Liver (tissue), 9 donors: ENCODE results near the gene BRWD1. TPM values are rescaled to one million over a fixed set of nuclear protein-coding genes. Genes with fewer than 3 reads are reported as not detected.

Experiments
- DNase-seq: peaks from one replicate; pipeline ENCODE4 v3.0.0-alpha.2; 2017; ENCODE audit warnings: low spot score
- H3K27ac ChIP-seq, 2 donors: one replicate each; pipeline ENCODE4 v1.7.0; 2013; ENCODE audit warnings: inconsistent platforms in 2 of 2, low read length in 2 of 2, control low read depth in 1 of 2, low read depth in 1 of 2, mild to moderate bottlenecking in 1 of 2
- H3K27me3 ChIP-seq, 4 donors: one replicate each; pipeline versions ENCODE4 v1.6.1 to v1.7.0; 2013; ENCODE audit warnings: low read length in 3 of 4, inconsistent platforms in 1 of 4, mild to moderate bottlenecking in 1 of 4, moderate library complexity in 1 of 4; ENCODE audit not compliant: control insufficient read depth in 4 of 4, insufficient read depth in 4 of 4
- H3K36me3 ChIP-seq, 4 donors: one replicate each; pipeline versions ENCODE4 v1.6.1 to v1.7.0; 2013; ENCODE audit warnings: low read length in 3 of 4, mild to moderate bottlenecking in 3 of 4, low read depth in 1 of 4, moderate library complexity in 1 of 4; ENCODE audit not compliant: control insufficient read depth in 4 of 4, insufficient read depth in 3 of 4
- H3K4me1 ChIP-seq, 4 donors: one replicate each; pipeline versions ENCODE4 v1.6.1 to v1.7.0; 2013; ENCODE audit warnings: low read length in 3 of 4, mild to moderate bottlenecking in 3 of 4, moderate library complexity in 1 of 4; ENCODE audit not compliant: control insufficient read depth in 4 of 4, insufficient read depth in 4 of 4
- H3K4me3 ChIP-seq, 3 donors: one replicate each; pipeline versions ENCODE4 v1.6.1 to v1.7.0; 2013; ENCODE audit warnings: low read length in 3 of 3, control low read depth in 1 of 3, low read depth in 1 of 3, mild to moderate bottlenecking in 1 of 3
- H3K9ac ChIP-seq, 2 donors: one replicate each; pipeline ENCODE4 v1.7.0; 2013; ENCODE audit warnings: low read length in 2 of 2, mild to moderate bottlenecking in 2 of 2, moderate library complexity in 2 of 2, control low read depth in 1 of 2, low read depth in 1 of 2
- H3K9me3 ChIP-seq, 4 donors: one replicate each; pipeline versions ENCODE4 v1.6.1 to v1.7.0; 2013; ENCODE audit warnings: low read length in 3 of 4; ENCODE audit not compliant: control insufficient read depth in 4 of 4
- EGR1 ChIP-seq, 2 donors: IDR thresholded peaks; 2 replicates each; pipeline ENCODE4 v1.6.1; 2016 to 2018; ENCODE audit warnings: antibody characterized with exemption in 2 of 2, low read depth in 2 of 2
- FOXA1 ChIP-seq: IDR thresholded peaks from 2 replicates; pipeline ENCODE4 v1.6.1; 2016; ENCODE audit warnings: antibody characterized with exemption
- FOXA2 ChIP-seq: IDR thresholded peaks from 2 replicates; pipeline ENCODE4 v1.6.1; 2016; ENCODE audit warnings: antibody characterized with exemption
- GABPA ChIP-seq, 2 donors: IDR thresholded peaks in 1 of 2; conservative IDR thresholded peaks in 1 of 2; 2 replicates each; pipeline ENCODE4 v1.6.1; 2016; ENCODE audit warnings: antibody characterized with exemption in 2 of 2, mild to moderate bottlenecking in 1 of 2, moderate library complexity in 1 of 2
- HNF4A ChIP-seq, 2 donors: conservative IDR thresholded peaks; 2 replicates each; pipeline ENCODE4 v1.6.1; 2016; ENCODE audit warnings: antibody characterized with exemption in 2 of 2, mild to moderate bottlenecking in 2 of 2
- HNF4G ChIP-seq: IDR thresholded peaks from 2 replicates; pipeline ENCODE4 v1.6.1; 2016; ENCODE audit warnings: antibody characterized with exemption
- JUND ChIP-seq, 2 donors: IDR thresholded peaks; 2 replicates each; pipeline ENCODE4 v1.6.1; 2016; ENCODE audit warnings: antibody characterized with exemption in 2 of 2
- NR2F2 ChIP-seq: IDR thresholded peaks from 2 replicates; pipeline ENCODE4 v1.6.1; 2016; ENCODE audit warnings: antibody characterized with exemption
- RAD21 ChIP-seq, 2 donors: IDR thresholded peaks; 2 replicates each; pipeline ENCODE4 v1.6.1; 2016; ENCODE audit warnings: antibody characterized with exemption in 2 of 2, mild to moderate bottlenecking in 2 of 2
- RXRA ChIP-seq, 2 donors: IDR thresholded peaks; 2 replicates each; pipeline ENCODE4 v1.6.1; 2017 to 2018; ENCODE audit warnings: antibody characterized with exemption in 2 of 2, mild to moderate bottlenecking in 1 of 2
- SP1 ChIP-seq: IDR thresholded peaks from 2 replicates; pipeline ENCODE4 v1.6.1; 2018; ENCODE audit warnings: antibody characterized with exemption, mild to moderate bottlenecking
- TAF1 ChIP-seq: conservative IDR thresholded peaks from 2 replicates; pipeline ENCODE4 v1.6.1; 2016; ENCODE audit warnings: antibody characterized with exemption, mild to moderate bottlenecking
- WGBS: extraction: QIAGEN DNeasy Blood & Tissue Kit; methylation state at CpG from one replicate; pipeline ENCODE4 v1.1.7; 2013; 5-methylcytosine and 5-hydroxymethylcytosine counted together
- polyA plus RNA-seq, 2 donors: library from polyadenylated mRNA; stranded (reverse) in 1 of 2; unstranded in 1 of 2; fragments of 200-250 nt in 1 of 2; fragments of >200 nt in 1 of 2; fragmentation: Nextera tagmentation in 1 of 2; extraction: Ambion mirVana in 1 of 2; gene quantifications; one replicate each; pipeline versions ENCODE4 v1.2.1 to v1.2.3, GENCODE V29; 2013 to 2015
- total RNA-seq, 2 donors: library from RNA; depleted of rRNA; stranded (reverse); fragments of >200 nt; gene quantifications; one replicate each; pipeline ENCODE4 v1.2.3, GENCODE V29; 2014
- TF ChIP-seq, protein P1 (sequence below): IDR thresholded peaks from 2 replicates; pipeline ENCODE4 v1.6.1; 2016; ENCODE audit warnings: antibody characterized with exemption
- TF ChIP-seq, protein P2 (sequence below): IDR thresholded peaks from 2 replicates; pipeline ENCODE4 v1.6.1; 2016; ENCODE audit warnings: antibody characterized with exemption, mild to moderate bottlenecking
- TF ChIP-seq, protein P3 (sequence below): IDR thresholded peaks from 2 replicates; pipeline ENCODE4 v1.6.1; 2016; ENCODE audit warnings: antibody characterized with exemption
- TF ChIP-seq, protein P4 (sequence below): fragments of 150-350 bp; IDR thresholded peaks from 2 replicates; pipeline ENCODE4 v1.5.1; 2017; ENCODE audit warnings: improper control_type of control experiment, low read depth, low read length; ENCODE audit not compliant: missing input control
- TF ChIP-seq, protein P5 (sequence below): IDR thresholded peaks from 2 replicates; pipeline ENCODE4 v1.6.1; 2016; ENCODE audit warnings: antibody characterized with exemption
- donor health status: healthy.
- donor health status: healthy.
- donor health status: healthy.
- donor health status: healthy.
- donor health status: healthy.

Gene BRWD1
- total and polyA plus RNA-seq, 4 donors, result 5.2 to 56.6 (median 20.9) TPM

DNA sequence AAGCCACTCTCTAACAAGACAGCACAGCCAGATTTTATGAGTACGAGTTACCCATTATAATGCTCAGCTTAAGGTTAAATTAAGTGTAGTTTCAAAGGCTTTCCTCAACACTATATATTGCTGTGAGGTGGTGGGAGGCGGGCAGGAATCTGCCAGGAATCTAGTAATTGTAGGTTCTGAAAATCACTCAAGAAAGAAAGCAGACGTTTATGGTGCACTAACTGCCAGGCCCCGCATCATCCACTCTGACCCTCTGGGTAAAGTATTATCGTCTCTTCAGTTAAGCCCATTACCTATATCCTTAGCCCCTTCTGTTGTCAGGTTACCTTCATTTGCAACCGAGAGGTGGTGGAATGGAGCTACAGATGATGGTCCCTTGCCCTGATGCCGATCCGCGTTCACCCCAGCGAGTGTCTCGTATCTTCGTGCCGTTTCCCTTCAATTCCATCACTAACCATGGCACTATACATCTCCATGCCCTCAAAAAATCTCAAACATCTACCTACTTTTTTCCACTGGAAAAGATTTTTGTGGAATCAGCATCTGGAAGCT, 23.1 kb upstream of the BRWD1 start (continued):
- no peak for TF ChIP-seq RXRA (IDR thresholded peaks at IDR 0.05)
- TF ChIP-seq JUND (IDR thresholded peaks at IDR 0.05), result no peak
- no peak for TF ChIP-seq EGR1 (IDR thresholded peaks at IDR 0.05; ENCODE audit: low read depth in 2 of 2)
- no peak for TF ChIP-seq HNF4A (conservative IDR thresholded peaks at IDR 0.05)
- TF ChIP-seq NR2F2, result no peak
- TF ChIP-seq RAD21 (IDR thresholded peaks at IDR 0.05), result no peak

DNA sequence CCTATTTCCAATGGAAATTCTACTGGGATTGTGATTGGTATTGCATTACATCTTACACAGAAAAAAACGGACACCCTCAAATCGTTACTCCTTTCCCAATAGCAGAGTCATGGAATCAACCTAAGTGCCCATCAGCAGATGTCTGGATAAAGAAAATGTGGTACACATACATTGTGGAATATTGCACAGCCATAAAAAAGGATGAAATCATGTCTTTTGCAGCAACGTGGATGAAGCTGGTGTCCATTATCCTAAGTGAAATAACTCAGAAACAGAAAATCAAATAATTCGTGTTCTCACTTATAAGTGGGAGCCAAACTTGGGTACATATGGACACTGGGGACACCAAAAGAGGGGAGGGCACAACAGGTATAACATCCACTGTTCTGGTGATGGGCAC, 21.2 kb upstream of the BRWD1 start:
- Histone ChIP-seq H3K9ac (no peak overlapping the region), H3K4me3 (no peak overlapping the region), H3K36me3 (no peaks in the 10 kb centered on the region), H3K9me3 (no peaks in the 10 kb centered on the region), H3K27ac (no peak overlapping the region), H3K4me1 (no peaks in the 10 kb centered on the region), H3K27me3 (no peaks in the 10 kb centered on the region)
- 94% methylated on average over 4 of the region's 4 CpGs for WGBS
- no peak for TF ChIP-seq FOXA1
- TF ChIP-seq NR2F2, result no peak
- no peak for TF ChIP-seq HNF4A (conservative IDR thresholded peaks at IDR 0.05)
- DNase-seq, result no peak

DNA sequence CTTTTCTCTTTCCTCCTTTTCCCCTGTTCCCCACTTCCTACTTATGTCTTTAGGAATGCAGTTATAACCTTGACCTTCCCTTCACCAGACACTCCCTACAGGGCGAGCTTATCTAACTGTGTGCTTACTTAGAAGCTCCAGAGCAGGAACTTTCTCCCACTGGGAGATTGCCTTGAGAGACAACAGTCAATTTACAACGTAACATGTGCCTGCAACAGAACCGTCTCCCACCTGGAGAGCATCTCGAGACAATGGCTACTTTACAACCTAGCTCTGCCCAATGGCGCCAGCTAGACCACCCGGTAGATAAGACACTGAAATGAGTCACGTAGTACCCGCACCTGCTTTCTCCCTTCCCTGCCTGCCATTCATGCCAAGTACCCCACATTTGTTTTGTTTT, 18.7 kb upstream of the BRWD1 start:
- Histone ChIP-seq H3K9me3 (no peaks in the 10 kb centered on the region), H3K36me3 (no peaks in the 10 kb centered on the region), H3K4me3 (no peak overlapping the region), H3K4me1 (no peaks in the 10 kb centered on the region), H3K9ac (no peak overlapping the region), H3K27me3 (no peaks in the 10 kb centered on the region), H3K27ac (no peak overlapping the region)
- TF ChIP-seq SP1 (no peak), FOXA1 (no peak), NR2F2 (no peak), RAD21 (IDR thresholded peaks at IDR 0.05) (no peak), FOXA2 (no peak), TAF1 (no peak), EGR1 (IDR thresholded peaks at IDR 0.05; ENCODE audit: low read depth in 2 of 2) (no peak), HNF4G (no peak), HNF4A (conservative IDR thresholded peaks at IDR 0.05) (no peak), RXRA (IDR thresholded peaks at IDR 0.05) (no peak), GABPA (IDR thresholded peaks at IDR 0.05 in 1 of 2, conservative IDR thresholded peaks at IDR 0.05 in 1 of 2) (no peak)
- TF ChIP-seq, protein P1, sequence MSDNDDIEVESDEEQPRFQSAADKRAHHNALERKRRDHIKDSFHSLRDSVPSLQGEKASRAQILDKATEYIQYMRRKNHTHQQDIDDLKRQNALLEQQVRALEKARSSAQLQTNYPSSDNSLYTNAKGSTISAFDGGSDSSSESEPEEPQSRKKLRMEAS, result no peak
- TF ChIP-seq, protein P2, sequence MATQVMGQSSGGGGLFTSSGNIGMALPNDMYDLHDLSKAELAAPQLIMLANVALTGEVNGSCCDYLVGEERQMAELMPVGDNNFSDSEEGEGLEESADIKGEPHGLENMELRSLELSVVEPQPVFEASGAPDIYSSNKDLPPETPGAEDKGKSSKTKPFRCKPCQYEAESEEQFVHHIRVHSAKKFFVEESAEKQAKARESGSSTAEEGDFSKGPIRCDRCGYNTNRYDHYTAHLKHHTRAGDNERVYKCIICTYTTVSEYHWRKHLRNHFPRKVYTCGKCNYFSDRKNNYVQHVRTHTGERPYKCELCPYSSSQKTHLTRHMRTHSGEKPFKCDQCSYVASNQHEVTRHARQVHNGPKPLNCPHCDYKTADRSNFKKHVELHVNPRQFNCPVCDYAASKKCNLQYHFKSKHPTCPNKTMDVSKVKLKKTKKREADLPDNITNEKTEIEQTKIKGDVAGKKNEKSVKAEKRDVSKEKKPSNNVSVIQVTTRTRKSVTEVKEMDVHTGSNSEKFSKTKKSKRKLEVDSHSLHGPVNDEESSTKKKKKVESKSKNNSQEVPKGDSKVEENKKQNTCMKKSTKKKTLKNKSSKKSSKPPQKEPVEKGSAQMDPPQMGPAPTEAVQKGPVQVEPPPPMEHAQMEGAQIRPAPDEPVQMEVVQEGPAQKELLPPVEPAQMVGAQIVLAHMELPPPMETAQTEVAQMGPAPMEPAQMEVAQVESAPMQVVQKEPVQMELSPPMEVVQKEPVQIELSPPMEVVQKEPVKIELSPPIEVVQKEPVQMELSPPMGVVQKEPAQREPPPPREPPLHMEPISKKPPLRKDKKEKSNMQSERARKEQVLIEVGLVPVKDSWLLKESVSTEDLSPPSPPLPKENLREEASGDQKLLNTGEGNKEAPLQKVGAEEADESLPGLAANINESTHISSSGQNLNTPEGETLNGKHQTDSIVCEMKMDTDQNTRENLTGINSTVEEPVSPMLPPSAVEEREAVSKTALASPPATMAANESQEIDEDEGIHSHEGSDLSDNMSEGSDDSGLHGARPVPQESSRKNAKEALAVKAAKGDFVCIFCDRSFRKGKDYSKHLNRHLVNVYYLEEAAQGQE, result no peak
- TF ChIP-seq, protein P3, sequence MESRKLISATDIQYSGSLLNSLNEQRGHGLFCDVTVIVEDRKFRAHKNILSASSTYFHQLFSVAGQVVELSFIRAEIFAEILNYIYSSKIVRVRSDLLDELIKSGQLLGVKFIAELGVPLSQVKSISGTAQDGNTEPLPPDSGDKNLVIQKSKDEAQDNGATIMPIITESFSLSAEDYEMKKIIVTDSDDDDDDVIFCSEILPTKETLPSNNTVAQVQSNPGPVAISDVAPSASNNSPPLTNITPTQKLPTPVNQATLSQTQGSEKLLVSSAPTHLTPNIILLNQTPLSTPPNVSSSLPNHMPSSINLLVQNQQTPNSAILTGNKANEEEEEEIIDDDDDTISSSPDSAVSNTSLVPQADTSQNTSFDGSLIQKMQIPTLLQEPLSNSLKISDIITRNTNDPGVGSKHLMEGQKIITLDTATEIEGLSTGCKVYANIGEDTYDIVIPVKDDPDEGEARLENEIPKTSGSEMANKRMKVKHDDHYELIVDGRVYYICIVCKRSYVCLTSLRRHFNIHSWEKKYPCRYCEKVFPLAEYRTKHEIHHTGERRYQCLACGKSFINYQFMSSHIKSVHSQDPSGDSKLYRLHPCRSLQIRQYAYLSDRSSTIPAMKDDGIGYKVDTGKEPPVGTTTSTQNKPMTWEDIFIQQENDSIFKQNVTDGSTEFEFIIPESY, result no peak
- TF ChIP-seq, protein P4, sequence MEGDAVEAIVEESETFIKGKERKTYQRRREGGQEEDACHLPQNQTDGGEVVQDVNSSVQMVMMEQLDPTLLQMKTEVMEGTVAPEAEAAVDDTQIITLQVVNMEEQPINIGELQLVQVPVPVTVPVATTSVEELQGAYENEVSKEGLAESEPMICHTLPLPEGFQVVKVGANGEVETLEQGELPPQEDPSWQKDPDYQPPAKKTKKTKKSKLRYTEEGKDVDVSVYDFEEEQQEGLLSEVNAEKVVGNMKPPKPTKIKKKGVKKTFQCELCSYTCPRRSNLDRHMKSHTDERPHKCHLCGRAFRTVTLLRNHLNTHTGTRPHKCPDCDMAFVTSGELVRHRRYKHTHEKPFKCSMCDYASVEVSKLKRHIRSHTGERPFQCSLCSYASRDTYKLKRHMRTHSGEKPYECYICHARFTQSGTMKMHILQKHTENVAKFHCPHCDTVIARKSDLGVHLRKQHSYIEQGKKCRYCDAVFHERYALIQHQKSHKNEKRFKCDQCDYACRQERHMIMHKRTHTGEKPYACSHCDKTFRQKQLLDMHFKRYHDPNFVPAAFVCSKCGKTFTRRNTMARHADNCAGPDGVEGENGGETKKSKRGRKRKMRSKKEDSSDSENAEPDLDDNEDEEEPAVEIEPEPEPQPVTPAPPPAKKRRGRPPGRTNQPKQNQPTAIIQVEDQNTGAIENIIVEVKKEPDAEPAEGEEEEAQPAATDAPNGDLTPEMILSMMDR, result no peak
- TF ChIP-seq, protein P5, sequence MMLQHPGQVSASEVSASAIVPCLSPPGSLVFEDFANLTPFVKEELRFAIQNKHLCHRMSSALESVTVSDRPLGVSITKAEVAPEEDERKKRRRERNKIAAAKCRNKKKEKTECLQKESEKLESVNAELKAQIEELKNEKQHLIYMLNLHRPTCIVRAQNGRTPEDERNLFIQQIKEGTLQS, result no peak
- WGBS, result 70% methylated on average over 8 of the region's 8 CpGs
- no peak for DNase-seq
